Suppressor macrophage (primary cell): Measurements from ENCODE around the gene TENT5A.
A peak's percentile ranks its signal among the peaks of the same experiment; 100 is the strongest.
"Not testable (repeated sequence)": the region's sequence is repeated elsewhere in the genome, so short reads cannot be mapped to it uniquely, and the experiment has no call there.

ENCODE experiments used
- DNase-seq, 4 experiments: peaks; one replicate each; pipeline ENCODE4 v3.0.0-alpha.2; 2020 to 2022

TENT5A gene

GRCh38 chr6:81750200-81750599, 2.3 kb downstream of the TENT5A start:
- peak; percentile 18 to 51 (median 32) for DNase-seq

DNA sequence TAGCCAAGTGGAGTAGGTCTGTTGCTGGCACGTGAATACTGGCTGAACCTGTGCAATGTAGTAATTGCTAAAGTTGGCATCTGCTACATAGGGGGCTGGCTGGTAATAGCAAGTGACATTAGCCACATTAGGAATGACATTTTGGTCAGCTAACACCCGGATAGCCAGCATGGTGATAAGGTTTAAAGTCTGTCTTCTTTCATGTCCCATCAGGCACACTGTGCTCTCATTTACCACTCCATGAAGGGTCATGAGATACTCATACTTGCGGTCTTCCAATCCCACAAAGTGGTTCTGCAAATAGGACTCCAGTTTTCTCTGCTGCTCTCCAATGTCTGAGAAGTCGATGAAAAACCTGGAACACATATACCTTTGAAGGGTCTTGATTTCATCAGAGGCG, 2.8 kb downstream of the TENT5A start:
- DNase-seq, result peak; percentile 13 to 51 (median 34)

GRCh38 chr6:81748994-81749393, 3.5 kb downstream of the TENT5A start:
- peak in 1 of 4 experiments; percentile 29 for DNase-seq

DNA sequence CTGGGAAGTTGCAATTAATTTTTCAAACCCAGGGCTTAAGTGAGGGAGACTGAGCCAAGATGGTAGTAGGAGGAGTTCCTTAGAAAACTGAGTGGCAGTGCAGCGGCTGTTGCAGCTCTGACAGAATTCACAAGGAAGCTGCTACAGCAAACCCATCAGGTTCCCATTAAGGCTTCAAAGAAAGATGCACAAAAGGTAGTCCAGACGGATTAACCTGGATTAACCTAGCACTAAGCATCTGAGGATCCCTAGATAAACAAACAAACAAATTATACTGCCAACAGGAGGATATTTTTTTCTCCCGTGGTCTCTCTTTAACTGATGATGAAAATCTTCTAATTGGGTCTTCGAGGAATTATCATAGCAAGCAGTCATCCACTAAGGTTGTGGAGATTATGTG, 5.2 kb downstream of the TENT5A start:
- no peak for DNase-seq

GRCh38 chr6:81744131-81744530, 8.3 kb downstream of the TENT5A start:
- peak in 2 of 4 experiments; percentile 46 to 55 for DNase-seq

GRCh38 chr6:81743649-81744048, 8.8 kb downstream of the TENT5A start:
- DNase-seq, result no peak

DNA sequence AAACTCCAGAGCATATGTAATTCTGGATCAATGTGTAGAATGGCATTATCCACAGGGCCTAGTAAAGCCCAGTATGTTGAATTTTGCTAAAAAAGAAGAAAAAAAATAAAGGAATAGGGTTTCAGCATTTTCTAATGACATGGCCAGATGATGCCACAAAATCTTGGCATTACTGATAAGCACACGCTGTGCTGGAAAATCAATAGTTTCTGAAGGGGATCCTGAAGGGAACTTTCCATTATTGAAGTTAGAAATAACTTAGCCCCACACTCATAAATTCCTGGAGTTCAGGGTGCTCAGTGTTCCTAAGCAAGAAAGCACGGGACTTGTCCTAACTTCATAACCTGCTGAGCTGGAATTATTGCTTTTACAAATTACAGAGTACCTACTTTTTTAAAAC, 10.8 kb downstream of the TENT5A start:
- DNase-seq, result no peak

GRCh38 chr6:81740591-81740990, 11.9 kb downstream of the TENT5A start:
- DNase-seq, result not testable (repeated sequence)

- no peak for DNase-seq
Measured at GRCh38 chr6:81739230-81740195, 13.0 kb downstream of the TENT5A start.

DNA sequence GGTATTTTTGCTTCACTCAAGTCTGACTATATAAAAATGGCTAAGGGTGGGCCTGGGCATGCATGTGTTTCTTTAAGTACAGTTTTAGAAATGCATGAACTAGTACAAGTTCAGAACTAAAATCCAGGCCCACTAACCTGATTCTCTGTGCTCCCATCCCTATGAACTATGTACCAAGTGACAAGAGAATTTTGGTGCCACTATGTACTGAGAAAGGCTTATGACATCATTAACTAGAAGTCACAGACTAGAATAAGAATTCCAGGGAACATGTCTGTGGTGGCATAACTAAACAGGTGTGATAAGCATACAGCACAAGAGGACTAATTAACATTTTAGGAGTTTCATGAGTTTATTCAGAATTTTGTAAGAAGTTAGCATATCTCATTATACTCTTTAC, 16.1 kb downstream of the TENT5A start:
- DNase-seq, result no peak

- DNase-seq, result no peak
Measured at GRCh38 chr6:81735756-81736380, 16.6 kb downstream of the TENT5A start.

- DNase-seq, result no peak
Measured at GRCh38 chr6:81734500-81735150, 17.9 kb downstream of the TENT5A start.

DNA sequence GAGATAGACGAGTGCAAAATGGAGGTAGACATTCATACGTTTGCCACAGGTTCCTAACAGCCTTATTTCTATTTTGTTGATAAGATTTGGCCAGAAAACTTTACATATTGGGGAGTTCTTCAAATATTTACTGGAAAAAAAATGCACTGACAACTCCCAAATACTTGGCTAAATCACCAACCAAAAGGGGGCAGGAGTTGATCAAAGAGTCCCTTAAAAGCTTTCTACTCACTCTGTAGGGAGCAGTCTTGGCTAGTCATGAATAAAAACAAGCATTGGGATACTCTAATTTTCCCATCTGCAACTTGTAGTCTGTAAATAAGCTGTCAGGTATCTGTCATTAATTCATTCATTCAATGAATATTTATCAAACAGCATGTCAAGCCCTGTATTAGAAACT, 18.4 kb downstream of the TENT5A start:
- DNase-seq, result peak; percentile 25 to 67 (median 47)

- DNase-seq, result no peak
Measured at GRCh38 chr6:81731814-81732213, 20.7 kb downstream of the TENT5A start.

DNA sequence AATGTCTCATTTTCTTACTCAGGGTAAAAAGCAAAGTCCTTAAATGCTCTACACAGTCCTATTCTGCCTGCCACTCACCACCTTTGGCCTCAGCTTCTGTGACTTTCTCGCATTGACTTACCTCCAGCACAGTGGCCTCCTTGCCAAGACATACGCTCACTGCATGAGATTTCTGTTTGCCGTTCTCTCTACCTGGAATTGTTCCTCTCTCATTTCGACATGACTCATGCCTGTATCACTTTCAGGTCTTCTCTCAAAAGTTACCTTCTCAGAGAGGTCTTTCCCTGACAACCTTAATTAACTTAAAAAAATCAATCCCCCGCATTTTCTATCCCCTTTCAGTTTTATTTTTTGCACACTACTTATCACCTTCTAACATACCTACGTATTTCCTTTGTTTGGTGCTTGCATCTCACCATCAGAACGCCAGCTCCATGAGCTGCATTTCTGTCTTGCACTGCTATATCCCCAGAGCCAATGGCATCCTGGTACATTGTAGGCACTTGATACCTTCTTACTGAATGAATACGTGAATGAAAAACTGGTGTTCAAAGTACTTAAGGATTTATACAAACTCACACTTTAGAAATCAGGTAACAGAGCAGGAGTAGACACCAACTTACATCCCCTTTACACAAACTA, 24.5 kb downstream of the TENT5A start:
- no peak for DNase-seq

- DNase-seq, result no peak
Measured at GRCh38 chr6:81725127-81725526, 27.4 kb downstream of the TENT5A start.

GRCh38 chr6:81722506-81723223, 29.8 kb downstream of the TENT5A start:
- DNase-seq, result no peak

GRCh38 chr6:81720427-81720826, 32.1 kb downstream of the TENT5A start:
- no peak for DNase-seq

GRCh38 chr6:81718126-81718525, 34.4 kb downstream of the TENT5A start:
- DNase-seq, result no peak

- DNase-seq, result no peak
Measured at GRCh38 chr6:81714684-81715083, 37.8 kb downstream of the TENT5A start.

GRCh38 chr6:81713205-81713604, 39.3 kb downstream of the TENT5A start:
- no peak for DNase-seq

- DNase-seq, result no peak
Measured at GRCh38 chr6:81708113-81708699, 44.3 kb downstream of the TENT5A start.
